ENCODE results near the gene ARSD.

The ARSD gene

DNA sequence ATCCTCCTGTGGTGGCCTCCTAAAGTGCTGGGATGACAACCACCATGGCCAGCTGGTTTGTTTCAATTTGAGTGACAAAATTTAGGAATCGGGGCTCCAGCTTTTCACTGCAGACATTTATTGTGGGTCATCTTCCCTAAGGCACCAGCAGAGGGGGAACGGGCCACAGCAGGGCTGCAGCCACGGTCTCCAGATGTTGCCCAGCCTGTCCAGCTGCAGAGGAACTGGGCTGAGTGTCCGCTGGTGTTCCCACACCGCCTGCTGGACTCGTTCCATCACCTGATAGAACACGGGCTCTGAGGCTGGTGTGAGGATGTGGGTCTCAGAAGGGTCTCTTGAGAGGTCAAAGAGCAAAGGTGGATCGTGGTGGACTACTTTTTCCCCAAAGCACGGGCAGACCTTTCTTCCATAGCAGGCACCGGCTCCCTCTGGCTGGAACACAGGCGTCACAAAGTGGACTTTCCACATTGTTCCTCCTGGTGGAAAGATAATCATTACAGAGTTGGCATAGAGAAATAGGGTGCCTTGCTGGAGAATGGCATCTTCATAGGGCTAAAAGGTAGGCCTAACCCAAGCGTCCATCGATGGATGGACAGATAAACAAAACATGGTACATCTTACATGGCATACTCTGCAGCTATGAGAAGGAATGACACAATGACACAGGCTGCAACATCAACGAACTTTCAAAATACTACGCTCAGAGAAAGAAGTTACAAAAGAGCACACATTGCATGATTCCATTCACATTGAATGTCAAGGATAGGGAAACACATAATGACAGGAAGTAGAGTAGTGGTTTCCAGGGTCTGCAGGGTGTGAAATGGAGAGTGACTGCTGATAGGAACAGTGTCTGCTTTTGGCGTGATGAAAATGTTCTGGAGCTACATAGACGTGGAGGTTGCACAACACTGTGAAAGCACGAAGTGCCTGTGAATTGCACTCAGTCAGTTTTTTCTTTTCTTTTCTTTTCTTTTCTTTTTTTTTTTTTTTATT lies 5.9 kb upstream of the ARSD start:
- no peak overlapping the region for H3K4me3 Mint-ChIP-seq
- TF ChIP-seq, protein P1, sequence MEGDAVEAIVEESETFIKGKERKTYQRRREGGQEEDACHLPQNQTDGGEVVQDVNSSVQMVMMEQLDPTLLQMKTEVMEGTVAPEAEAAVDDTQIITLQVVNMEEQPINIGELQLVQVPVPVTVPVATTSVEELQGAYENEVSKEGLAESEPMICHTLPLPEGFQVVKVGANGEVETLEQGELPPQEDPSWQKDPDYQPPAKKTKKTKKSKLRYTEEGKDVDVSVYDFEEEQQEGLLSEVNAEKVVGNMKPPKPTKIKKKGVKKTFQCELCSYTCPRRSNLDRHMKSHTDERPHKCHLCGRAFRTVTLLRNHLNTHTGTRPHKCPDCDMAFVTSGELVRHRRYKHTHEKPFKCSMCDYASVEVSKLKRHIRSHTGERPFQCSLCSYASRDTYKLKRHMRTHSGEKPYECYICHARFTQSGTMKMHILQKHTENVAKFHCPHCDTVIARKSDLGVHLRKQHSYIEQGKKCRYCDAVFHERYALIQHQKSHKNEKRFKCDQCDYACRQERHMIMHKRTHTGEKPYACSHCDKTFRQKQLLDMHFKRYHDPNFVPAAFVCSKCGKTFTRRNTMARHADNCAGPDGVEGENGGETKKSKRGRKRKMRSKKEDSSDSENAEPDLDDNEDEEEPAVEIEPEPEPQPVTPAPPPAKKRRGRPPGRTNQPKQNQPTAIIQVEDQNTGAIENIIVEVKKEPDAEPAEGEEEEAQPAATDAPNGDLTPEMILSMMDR (IDR thresholded peaks at IDR 0.05): no peak
- no peak for DNase-seq
- peaks cover 18% of the 10 kb centered on the region for H3K4me1 Mint-ChIP-seq
- no peak overlapping the region for H3K27ac Mint-ChIP-seq
- peaks cover 75% of the 10 kb centered on the region for H3K36me3 Mint-ChIP-seq (ENCODE audit: low read depth)
- peaks cover 2% of the 10 kb centered on the region for H3K27me3 Mint-ChIP-seq (ENCODE audit: low read depth, poor library complexity)
- H3K9me3 Mint-ChIP-seq: peaks cover 50% of the 10 kb centered on the region

DNA sequence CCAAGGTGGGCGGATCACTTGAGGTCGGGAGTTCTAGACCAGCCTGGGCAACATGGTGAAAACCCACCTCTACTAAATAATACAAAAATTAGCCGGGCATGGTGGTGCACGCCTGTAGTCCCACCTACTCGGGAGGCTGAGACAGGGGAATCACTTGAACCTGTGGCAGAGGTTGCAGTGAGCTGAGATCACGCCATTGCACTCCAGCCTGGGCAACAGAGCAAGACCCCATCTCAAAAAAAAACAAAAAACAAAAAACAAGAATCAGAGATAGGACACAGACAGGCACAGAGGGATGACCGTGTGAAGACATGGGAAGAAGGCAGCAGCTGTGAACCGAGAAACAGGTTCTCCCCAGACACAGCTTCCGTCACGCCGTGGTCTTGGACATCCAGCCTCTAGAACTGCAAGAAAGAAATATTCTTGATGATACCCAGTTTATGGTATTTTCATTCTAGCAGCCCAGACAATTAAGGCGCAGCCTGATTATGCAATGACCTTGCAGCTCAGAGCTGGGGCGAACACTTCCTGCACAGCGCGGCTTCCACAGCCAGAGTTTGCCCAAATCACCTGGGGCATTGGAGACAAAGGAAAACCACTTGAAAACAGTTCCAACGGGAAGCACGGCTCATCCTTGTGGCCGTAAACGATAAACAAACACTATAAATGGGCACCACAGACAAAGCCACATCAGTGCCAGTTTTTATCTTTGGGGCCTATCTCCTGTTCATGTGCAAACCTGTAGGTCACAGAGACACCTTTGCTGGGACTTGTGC lies 4.2 kb upstream of the ARSD start:
- H3K4me1 Mint-ChIP-seq: peaks cover 20% of the 10 kb centered on the region
- no peak for DNase-seq
- H3K36me3 Mint-ChIP-seq (ENCODE audit: low read depth): peaks cover 62% of the 10 kb centered on the region
- no peak overlapping the region for H3K4me3 Mint-ChIP-seq
- peaks cover 40% of the 10 kb centered on the region for H3K9me3 Mint-ChIP-seq
- H3K27me3 Mint-ChIP-seq (ENCODE audit: low read depth, poor library complexity): peaks cover 4% of the 10 kb centered on the region
- TF ChIP-seq, protein P1 (IDR thresholded peaks at IDR 0.05): no peak
- no peak overlapping the region for H3K27ac Mint-ChIP-seq

DNA sequence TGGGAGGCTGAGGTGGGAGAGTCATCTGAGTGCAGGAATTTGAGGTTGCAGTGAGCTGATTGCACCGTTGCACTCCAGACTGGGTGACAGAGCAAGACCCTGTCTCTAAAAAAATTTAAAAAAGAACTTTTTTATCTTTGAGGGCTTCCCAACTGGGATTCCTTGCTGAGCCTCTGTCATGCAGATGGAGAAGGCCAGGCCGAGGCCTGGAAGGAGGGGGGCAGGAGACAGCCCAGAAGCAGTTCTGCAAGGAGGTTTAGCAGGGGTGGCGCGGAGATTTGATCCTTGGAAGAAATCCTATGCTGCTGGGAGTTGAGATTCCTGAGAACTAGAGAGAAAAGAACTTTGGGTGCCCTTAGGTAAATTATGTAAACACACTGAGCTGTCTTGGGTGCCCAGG lies 2.5 kb upstream of the ARSD start:
- no peak overlapping the region for H3K27ac Mint-ChIP-seq

DNA sequence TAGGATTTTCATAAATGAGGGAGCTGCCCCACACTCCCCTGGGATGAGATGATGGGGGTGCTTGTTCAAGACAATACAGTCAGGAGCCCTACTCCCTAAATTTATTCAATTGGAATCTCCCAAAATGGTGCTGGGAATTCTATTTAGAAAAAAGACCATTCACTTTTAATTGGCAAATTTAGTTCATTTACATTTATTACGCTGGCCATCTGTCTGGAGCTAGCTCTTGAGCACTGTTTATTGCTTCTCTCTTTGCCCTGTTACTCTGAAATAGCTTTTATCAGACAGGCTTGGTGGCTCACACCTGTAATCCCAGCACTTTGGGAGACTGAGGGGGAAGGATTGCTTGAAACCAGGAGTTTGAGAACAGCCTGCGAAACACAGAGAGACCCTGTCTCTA lies 2.0 kb upstream of the ARSD start:
- Mint-ChIP-seq H3K4me1 (peaks cover 26% of the 10 kb centered on the region), H3K27ac (peak overlapping the region; percentile 77), H3K4me3 (peak overlapping the region; percentile 48), H3K36me3 (ENCODE audit: low read depth) (peaks cover 56% of the 10 kb centered on the region), H3K27me3 (ENCODE audit: low read depth, poor library complexity) (peaks cover 5% of the 10 kb centered on the region), H3K9me3 (peaks cover 36% of the 10 kb centered on the region)
- DNase-seq: no peak
- TF ChIP-seq, protein P1 (IDR thresholded peaks at IDR 0.05): no peak

More for the DNA sequence above, 2.5 kb upstream of the ARSD start:
- H3K4me1 Mint-ChIP-seq: peaks cover 26% of the 10 kb centered on the region
- H3K27me3 Mint-ChIP-seq (ENCODE audit: low read depth, poor library complexity): peaks cover 5% of the 10 kb centered on the region
- H3K4me3 Mint-ChIP-seq: no peak overlapping the region
- H3K9me3 Mint-ChIP-seq: peaks cover 38% of the 10 kb centered on the region
- peaks cover 59% of the 10 kb centered on the region for H3K36me3 Mint-ChIP-seq (ENCODE audit: low read depth)
- no peak for DNase-seq
- TF ChIP-seq, protein P1 (IDR thresholded peaks at IDR 0.05): no peak

DNA sequence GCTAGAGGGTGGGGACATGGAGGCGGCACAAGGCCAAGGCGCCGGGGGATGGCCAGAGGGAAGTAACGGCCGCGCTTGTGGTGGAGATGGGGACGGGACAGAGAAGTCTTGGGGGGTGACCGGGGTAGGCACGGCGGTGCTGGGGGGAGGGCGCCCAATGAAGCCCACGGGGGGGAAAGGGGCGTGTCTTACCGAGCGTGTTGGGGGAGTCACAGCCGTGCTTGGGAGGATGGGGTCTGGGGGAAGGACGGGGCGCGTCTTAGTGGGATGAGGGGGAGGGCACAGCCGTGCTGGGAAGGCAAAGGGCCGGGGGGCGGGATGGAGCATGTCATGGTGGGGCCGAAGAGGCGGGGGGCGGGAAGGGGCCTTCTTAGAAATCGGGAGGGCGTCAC lies 952 bp downstream of the ARSD start:
- TF ChIP-seq, protein P1 (IDR thresholded peaks at IDR 0.05): no peak
- H3K36me3 Mint-ChIP-seq (ENCODE audit: low read depth): peaks cover 56% of the 10 kb centered on the region
- peak overlapping the region; percentile 86 for H3K4me3 Mint-ChIP-seq
- H3K27ac Mint-ChIP-seq: peak overlapping the region; percentile 89
- peak; percentile 69 for DNase-seq
- H3K27me3 Mint-ChIP-seq (ENCODE audit: low read depth, poor library complexity): peaks cover 2% of the 10 kb centered on the region
- H3K4me1 Mint-ChIP-seq: peaks cover 21% of the 10 kb centered on the region
- peaks cover 36% of the 10 kb centered on the region for H3K9me3 Mint-ChIP-seq
